ENCODE results near the gene BIK. TPM values are rescaled to one million over a fixed set of nuclear protein-coding genes. Genes with fewer than 3 reads are reported as not detected.

BIK gene
- total RNA-seq, 1 donor from 2014 or later = not detected

DNA sequence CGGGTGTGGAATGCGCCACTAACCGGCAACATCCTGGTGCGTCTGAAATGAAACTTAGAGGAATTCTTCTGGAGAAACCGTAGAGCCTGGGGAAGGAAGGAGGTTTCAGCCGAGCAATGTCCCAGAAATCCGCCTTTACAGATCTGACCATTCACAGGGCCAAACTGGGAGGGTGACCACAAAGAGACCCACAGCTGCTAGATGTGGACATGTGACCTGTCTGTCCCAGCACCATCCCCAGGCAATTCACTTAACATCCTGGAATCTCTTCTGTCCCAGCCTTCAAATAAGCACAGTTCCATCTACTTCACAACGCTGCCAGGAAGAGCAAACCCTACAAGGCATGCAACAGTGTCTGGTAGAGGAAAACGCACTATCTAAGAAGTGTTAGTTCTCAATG is 22.9 kb downstream of the BIK start:
- H3K4me1 ChIP-seq = peaks cover 3 to 9% of the 10 kb centered on the region in 2 donors
- no peak for TF ChIP-seq CTCF (IDR thresholded peaks at IDR 0.05)
- H3K36me3 ChIP-seq = peaks cover 26 to 32% of the 10 kb centered on the region in 2 donors
- H3K9me3 ChIP-seq = no peaks in the 10 kb centered on the region
- H3K27me3 ChIP-seq = no peaks in the 10 kb centered on the region
- no peak overlapping the region for H3K4me3 ChIP-seq
- intact Hi-C loops (cut with DNase I) = no loop called here
- no peak for DNase-seq (ENCODE audit: low spot score in 2 of 2)
- no peak overlapping the region for H3K27ac ChIP-seq

- intact Hi-C loops (cut with DNase I) = no loop called here
- Histone ChIP-seq H3K9me3 (no peaks in the 10 kb centered on the region), H3K4me3 (no peak overlapping the region), H3K4me1 (peaks cover 3 to 9% of the 10 kb centered on the region in 2 donors), H3K27ac (no peak overlapping the region), H3K27me3 (no peaks in the 10 kb centered on the region), H3K36me3 (peaks cover 26 to 40% of the 10 kb centered on the region in 2 donors)
- no peak for DNase-seq (ENCODE audit: low spot score in 2 of 2)
- no peak for TF ChIP-seq CTCF (IDR thresholded peaks at IDR 0.05)
These were observed 24.0 kb downstream of the BIK start for GRCh38 chr22:43134553-43134952.

DNA sequence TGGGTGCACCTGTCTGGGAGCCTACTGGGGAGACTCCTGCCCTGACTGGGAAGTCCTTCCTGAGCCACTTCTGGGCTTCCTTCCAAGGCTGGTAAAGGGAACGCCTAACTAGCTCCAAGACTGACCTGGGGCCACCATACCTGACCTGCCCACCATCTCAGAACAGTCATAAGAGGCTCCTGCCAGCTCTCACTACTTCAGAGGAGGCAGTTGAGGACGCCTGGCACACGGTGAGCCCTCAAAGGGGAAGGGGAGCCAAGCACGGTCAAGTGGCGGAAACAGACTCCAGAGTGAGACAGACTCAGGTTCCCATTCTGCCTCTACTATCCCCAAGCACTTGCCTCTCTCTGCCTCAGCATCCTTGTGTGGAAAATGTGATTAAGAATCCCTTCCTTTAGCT is 25.0 kb downstream of the BIK start:
- peaks cover 28 to 47% of the 10 kb centered on the region in 2 donors for H3K36me3 ChIP-seq
- H3K27me3 ChIP-seq = no peaks in the 10 kb centered on the region
- no peak overlapping the region for H3K4me3 ChIP-seq
- no peak for TF ChIP-seq CTCF (IDR thresholded peaks at IDR 0.05)
- no peaks in the 10 kb centered on the region for H3K9me3 ChIP-seq
- H3K27ac ChIP-seq = no peak overlapping the region
- intact Hi-C loops (cut with DNase I) = no loop called here
- peaks cover 3 to 9% of the 10 kb centered on the region in 2 donors for H3K4me1 ChIP-seq
- DNase-seq (ENCODE audit: low spot score in 2 of 2) = no peak

- intact Hi-C loops (cut with DNase I) = no loop called here
- TF ChIP-seq CTCF (IDR thresholded peaks at IDR 0.05) = peak; percentile 9 to 49 (median 32)
- Histone ChIP-seq H3K27me3 (no peaks in the 10 kb centered on the region), H3K36me3 (peaks cover 28 to 50% of the 10 kb centered on the region in 2 donors), H3K4me1 (peaks cover 3 to 9% of the 10 kb centered on the region in 2 donors), H3K4me3 (no peak overlapping the region), H3K9me3 (no peaks in the 10 kb centered on the region), H3K27ac (no peak overlapping the region)
- no peak for DNase-seq (ENCODE audit: low spot score in 2 of 2)
These were observed 25.7 kb downstream of the BIK start for GRCh38 chr22:43136255-43136654.

- Histone ChIP-seq H3K27ac (no peak overlapping the region), H3K27me3 (no peaks in the 10 kb centered on the region), H3K4me1 (peaks cover 3 to 7% of the 10 kb centered on the region in 2 donors), H3K4me3 (no peak overlapping the region), H3K9me3 (no peaks in the 10 kb centered on the region), H3K36me3 (peaks cover 28 to 50% of the 10 kb centered on the region in 2 donors)
- no peak for DNase-seq (ENCODE audit: low spot score in 2 of 2)
- TF ChIP-seq CTCF (IDR thresholded peaks at IDR 0.05) = no peak
- intact Hi-C loops (cut with DNase I) = no loop called here
These were observed 26.3 kb downstream of the BIK start for GRCh38 chr22:43136801-43137200.
